Stimulated activated naive CD8-positive, alpha-beta T cell treated with anti-CD3 and anti-CD28 coated beads, Interleukin-15, Interleukin-2, amounts not matched to agents 100 ng/mL and 50 ng/mL, for 24 hours (primary cell): Measurements from ENCODE around the gene NME9.

ENCODE experiments used
- H3K27ac Mint-ChIP-seq: one replicate; pipeline ENCODE4 v1.8.0; 2021; ENCODE audit warnings: mild to moderate bottlenecking, mixed read lengths
- H3K27me3 Mint-ChIP-seq: one replicate; pipeline ENCODE4 v1.8.0; 2021; ENCODE audit warnings: mixed read lengths
- H3K36me3 Mint-ChIP-seq: one replicate; pipeline ENCODE4 v1.8.0; 2021; ENCODE audit warnings: low read depth, mixed read lengths
- H3K4me1 Mint-ChIP-seq: one replicate; pipeline ENCODE4 v1.8.0; 2021; ENCODE audit warnings: low read depth, mixed read lengths
- H3K4me3 Mint-ChIP-seq: one replicate; pipeline ENCODE4 v1.8.0; 2021; ENCODE audit warnings: mild to moderate bottlenecking, mixed read lengths
- H3K9me3 Mint-ChIP-seq: one replicate; pipeline ENCODE4 v1.8.0; 2021; ENCODE audit warnings: mixed read lengths

Gene NME9

GRCh38 chr3:138367911-138368310 lies 38.3 kb upstream of the NME9 start:
- no peaks in the 10 kb centered on the region for H3K36me3 Mint-ChIP-seq
- H3K27me3 Mint-ChIP-seq: peaks cover 18% of the 10 kb centered on the region
- H3K4me1 Mint-ChIP-seq: peaks cover 27% of the 10 kb centered on the region
- no peak overlapping the region for H3K4me3 Mint-ChIP-seq
- no peak overlapping the region for H3K27ac Mint-ChIP-seq
- H3K9me3 Mint-ChIP-seq: peaks cover 4% of the 10 kb centered on the region

- H3K27ac Mint-ChIP-seq: no peak overlapping the region
- H3K4me1 Mint-ChIP-seq: peaks cover 27% of the 10 kb centered on the region
- peaks cover 15% of the 10 kb centered on the region for H3K27me3 Mint-ChIP-seq
- H3K9me3 Mint-ChIP-seq: peaks cover 4% of the 10 kb centered on the region
- H3K36me3 Mint-ChIP-seq: no peaks in the 10 kb centered on the region
- no peak overlapping the region for H3K4me3 Mint-ChIP-seq
These were observed 37.7 kb upstream of the NME9 start for GRCh38 chr3:138367326-138367850.

GRCh38 chr3:138366006-138366759 lies 36.5 kb upstream of the NME9 start:
- Mint-ChIP-seq H3K36me3 (no peaks in the 10 kb centered on the region), H3K27me3 (peaks cover 9% of the 10 kb centered on the region), H3K27ac (no peak overlapping the region), H3K4me1 (peaks cover 16% of the 10 kb centered on the region), H3K4me3 (no peak overlapping the region), H3K9me3 (peaks cover 4% of the 10 kb centered on the region)

GRCh38 chr3:138365253-138365555 lies 35.6 kb upstream of the NME9 start:
- H3K36me3 Mint-ChIP-seq: no peaks in the 10 kb centered on the region
- H3K4me1 Mint-ChIP-seq: peaks cover 7% of the 10 kb centered on the region
- H3K27ac Mint-ChIP-seq: no peak overlapping the region
- peaks cover 4% of the 10 kb centered on the region for H3K27me3 Mint-ChIP-seq
- no peaks in the 10 kb centered on the region for H3K9me3 Mint-ChIP-seq
- H3K4me3 Mint-ChIP-seq: no peak overlapping the region

GRCh38 chr3:138364356-138365252 lies 35.0 kb upstream of the NME9 start:
- no peaks in the 10 kb centered on the region for H3K9me3 Mint-ChIP-seq
- H3K27ac Mint-ChIP-seq: no peak overlapping the region
- peaks cover 4% of the 10 kb centered on the region for H3K27me3 Mint-ChIP-seq
- no peaks in the 10 kb centered on the region for H3K36me3 Mint-ChIP-seq
- no peak overlapping the region for H3K4me3 Mint-ChIP-seq
- peaks cover 7% of the 10 kb centered on the region for H3K4me1 Mint-ChIP-seq

GRCh38 chr3:138363322-138363721 lies 33.7 kb upstream of the NME9 start:
- no peak overlapping the region for H3K4me3 Mint-ChIP-seq
- H3K27me3 Mint-ChIP-seq: peaks cover 7% of the 10 kb centered on the region
- H3K4me1 Mint-ChIP-seq: peaks cover 7% of the 10 kb centered on the region
- no peaks in the 10 kb centered on the region for H3K9me3 Mint-ChIP-seq
- no peak overlapping the region for H3K27ac Mint-ChIP-seq
- no peaks in the 10 kb centered on the region for H3K36me3 Mint-ChIP-seq

- Mint-ChIP-seq H3K27ac (no peak overlapping the region), H3K36me3 (no peaks in the 10 kb centered on the region), H3K27me3 (peaks cover 7% of the 10 kb centered on the region), H3K4me1 (peaks cover 1% of the 10 kb centered on the region), H3K9me3 (no peaks in the 10 kb centered on the region), H3K4me3 (no peak overlapping the region)
These were observed 32.9 kb upstream of the NME9 start for GRCh38 chr3:138362538-138362937.

- Mint-ChIP-seq H3K4me1 (no peaks in the 10 kb centered on the region), H3K4me3 (no peak overlapping the region), H3K27me3 (peaks cover 7% of the 10 kb centered on the region), H3K36me3 (no peaks in the 10 kb centered on the region), H3K9me3 (no peaks in the 10 kb centered on the region), H3K27ac (no peak overlapping the region)
These were observed 31.9 kb upstream of the NME9 start for GRCh38 chr3:138361561-138361971.

- Mint-ChIP-seq H3K4me3 (no peak overlapping the region), H3K9me3 (no peaks in the 10 kb centered on the region), H3K36me3 (no peaks in the 10 kb centered on the region), H3K4me1 (no peaks in the 10 kb centered on the region), H3K27me3 (peaks cover 7% of the 10 kb centered on the region), H3K27ac (no peak overlapping the region)
These were observed 31.3 kb upstream of the NME9 start for GRCh38 chr3:138360869-138361525.

- no peaks in the 10 kb centered on the region for H3K4me1 Mint-ChIP-seq
- no peak overlapping the region for H3K4me3 Mint-ChIP-seq
- no peaks in the 10 kb centered on the region for H3K9me3 Mint-ChIP-seq
- peaks cover 3% of the 10 kb centered on the region for H3K27me3 Mint-ChIP-seq
- H3K27ac Mint-ChIP-seq: no peak overlapping the region
- H3K36me3 Mint-ChIP-seq: no peaks in the 10 kb centered on the region
These were observed 30.5 kb upstream of the NME9 start for GRCh38 chr3:138359919-138360868.

GRCh38 chr3:138359148-138359918 lies 29.7 kb upstream of the NME9 start:
- Mint-ChIP-seq H3K4me1 (no peaks in the 10 kb centered on the region), H3K36me3 (no peaks in the 10 kb centered on the region), H3K27me3 (peaks cover 3% of the 10 kb centered on the region), H3K9me3 (no peaks in the 10 kb centered on the region), H3K4me3 (no peak overlapping the region), H3K27ac (no peak overlapping the region)

- Mint-ChIP-seq H3K4me1 (no peaks in the 10 kb centered on the region), H3K27me3 (peaks cover 3% of the 10 kb centered on the region), H3K27ac (no peak overlapping the region), H3K36me3 (no peaks in the 10 kb centered on the region), H3K9me3 (no peaks in the 10 kb centered on the region), H3K4me3 (no peak overlapping the region)
These were observed 27.2 kb upstream of the NME9 start for GRCh38 chr3:138356730-138357405.

GRCh38 chr3:138355071-138355470 lies 25.4 kb upstream of the NME9 start:
- peaks cover 13% of the 10 kb centered on the region for H3K27me3 Mint-ChIP-seq
- H3K4me3 Mint-ChIP-seq: no peak overlapping the region
- H3K27ac Mint-ChIP-seq: no peak overlapping the region
- H3K36me3 Mint-ChIP-seq: no peaks in the 10 kb centered on the region
- no peaks in the 10 kb centered on the region for H3K4me1 Mint-ChIP-seq
- no peaks in the 10 kb centered on the region for H3K9me3 Mint-ChIP-seq
